VCaP (cell line): ENCODE data around the gene JMJD7.

Experiments
- H3K27ac ChIP-seq: fragments of 450-650 bp; 2 replicates; pipeline ENCODE4 v1.5.1; 2017
- TF ChIP-seq, protein P1 (sequence below): fragments of 450-650 bp; conservative IDR thresholded peaks from 2 replicates; pipeline ENCODE4 v1.5.1; 2017; ENCODE audit warnings: mild to moderate bottlenecking, moderate library complexity

The JMJD7 gene

DNA sequence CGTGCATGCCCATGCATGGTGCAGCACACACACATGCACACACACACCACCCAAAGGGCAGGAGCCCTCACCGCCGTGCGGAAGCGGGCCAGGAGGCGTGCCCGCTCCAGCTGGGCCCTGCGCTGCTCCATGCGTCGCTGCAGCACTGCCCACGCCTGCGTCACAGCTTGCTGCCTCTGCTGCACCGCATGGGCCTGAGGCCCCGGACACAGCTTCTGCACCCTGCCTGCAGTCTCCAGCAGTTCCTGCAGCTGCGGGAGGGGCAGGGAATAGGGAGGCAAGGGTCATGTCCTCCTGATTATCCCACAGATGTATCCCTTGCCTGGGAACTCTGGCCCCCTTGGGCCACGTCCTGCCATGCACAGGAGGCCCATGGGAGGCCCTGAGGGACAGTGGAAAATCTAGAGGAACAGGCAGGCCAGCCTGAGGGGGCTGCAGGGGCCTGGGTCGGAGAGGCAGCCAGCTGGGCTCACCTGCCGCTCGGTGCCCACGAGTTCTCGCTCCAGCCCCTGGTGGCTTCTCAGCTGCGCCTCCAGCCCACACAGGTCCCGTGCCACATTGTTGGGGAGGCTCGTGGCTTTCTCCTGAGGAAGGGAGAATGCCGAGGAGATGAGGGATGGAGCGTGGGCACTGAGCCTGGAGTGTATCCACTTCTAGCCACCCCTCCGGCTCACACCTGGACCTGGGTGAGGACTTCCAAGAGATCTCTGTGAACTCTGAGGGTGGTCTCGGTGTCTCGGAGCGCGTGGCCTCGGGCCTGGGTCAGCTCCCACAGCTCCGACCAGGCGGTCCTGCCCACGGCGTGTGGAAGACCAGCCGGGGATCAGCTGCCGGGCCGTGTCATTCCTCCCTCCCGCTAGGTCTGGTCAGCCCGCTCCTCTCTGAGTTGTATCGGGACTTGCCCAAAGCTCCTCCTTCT is 42.1 kb downstream of the JMJD7 start:
- H3K27ac ChIP-seq, result no peak overlapping the region
- TF ChIP-seq, protein P1, sequence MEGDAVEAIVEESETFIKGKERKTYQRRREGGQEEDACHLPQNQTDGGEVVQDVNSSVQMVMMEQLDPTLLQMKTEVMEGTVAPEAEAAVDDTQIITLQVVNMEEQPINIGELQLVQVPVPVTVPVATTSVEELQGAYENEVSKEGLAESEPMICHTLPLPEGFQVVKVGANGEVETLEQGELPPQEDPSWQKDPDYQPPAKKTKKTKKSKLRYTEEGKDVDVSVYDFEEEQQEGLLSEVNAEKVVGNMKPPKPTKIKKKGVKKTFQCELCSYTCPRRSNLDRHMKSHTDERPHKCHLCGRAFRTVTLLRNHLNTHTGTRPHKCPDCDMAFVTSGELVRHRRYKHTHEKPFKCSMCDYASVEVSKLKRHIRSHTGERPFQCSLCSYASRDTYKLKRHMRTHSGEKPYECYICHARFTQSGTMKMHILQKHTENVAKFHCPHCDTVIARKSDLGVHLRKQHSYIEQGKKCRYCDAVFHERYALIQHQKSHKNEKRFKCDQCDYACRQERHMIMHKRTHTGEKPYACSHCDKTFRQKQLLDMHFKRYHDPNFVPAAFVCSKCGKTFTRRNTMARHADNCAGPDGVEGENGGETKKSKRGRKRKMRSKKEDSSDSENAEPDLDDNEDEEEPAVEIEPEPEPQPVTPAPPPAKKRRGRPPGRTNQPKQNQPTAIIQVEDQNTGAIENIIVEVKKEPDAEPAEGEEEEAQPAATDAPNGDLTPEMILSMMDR, result no peak

DNA sequence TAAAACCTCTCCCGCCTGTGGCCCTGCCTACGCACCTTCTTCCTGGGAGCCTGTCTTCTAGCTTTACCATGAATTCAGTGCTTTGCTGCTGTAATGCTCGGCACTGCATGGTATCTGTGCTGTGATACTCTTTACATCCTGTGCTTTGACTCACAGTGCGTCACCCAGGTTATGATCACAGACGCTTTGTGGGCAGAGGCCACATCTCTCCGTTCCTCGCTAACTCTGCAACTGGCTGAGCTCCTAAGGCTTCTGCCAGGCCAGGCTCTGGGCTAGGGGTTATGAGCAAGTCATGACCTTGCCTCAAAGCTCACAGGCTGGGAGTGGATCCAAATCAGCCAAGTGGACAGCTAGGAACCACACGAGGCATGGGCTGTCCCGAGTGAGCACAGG is 42.8 kb downstream of the JMJD7 start:
- no peak overlapping the region for H3K27ac ChIP-seq
- TF ChIP-seq, protein P1, result no peak

- H3K27ac ChIP-seq, result no peak overlapping the region
- TF ChIP-seq, protein P1, result no peak
Observed at GRCh38 chr15:41871175-41871905, 43.4 kb downstream of the JMJD7 start.

DNA sequence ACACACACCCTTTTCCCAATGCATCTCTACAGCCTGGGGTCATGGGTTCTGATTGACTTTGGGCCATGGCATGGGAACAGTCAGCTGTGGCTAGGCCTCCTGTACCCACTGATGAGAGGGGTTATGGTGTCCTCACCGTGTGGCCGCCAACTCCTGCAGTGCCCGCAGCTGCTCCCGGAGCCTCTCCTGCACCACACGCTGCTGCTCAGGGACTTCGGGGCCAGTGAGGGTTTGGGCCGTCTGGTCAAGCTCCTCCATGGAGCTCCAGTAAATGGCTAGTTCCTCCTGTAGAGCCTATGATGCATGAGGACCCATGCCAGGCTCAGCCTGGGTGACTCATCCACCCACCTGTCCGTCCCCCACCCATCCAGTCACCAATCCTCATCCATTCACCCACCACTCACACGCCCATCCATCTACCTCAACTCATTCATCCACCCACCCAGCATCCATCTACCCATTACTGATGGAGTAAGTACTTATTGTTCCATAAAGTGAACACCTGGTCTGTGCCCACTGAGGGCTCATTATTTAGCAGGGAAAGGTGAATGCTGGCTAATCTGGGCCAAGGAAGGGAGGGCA is 44.4 kb downstream of the JMJD7 start:
- no peak overlapping the region for H3K27ac ChIP-seq
- TF ChIP-seq, protein P1, result no peak

GRCh38 chr15:41873711-41874110 is 45.8 kb downstream of the JMJD7 start:
- no peak overlapping the region for H3K27ac ChIP-seq
- TF ChIP-seq, protein P1, result no peak

DNA sequence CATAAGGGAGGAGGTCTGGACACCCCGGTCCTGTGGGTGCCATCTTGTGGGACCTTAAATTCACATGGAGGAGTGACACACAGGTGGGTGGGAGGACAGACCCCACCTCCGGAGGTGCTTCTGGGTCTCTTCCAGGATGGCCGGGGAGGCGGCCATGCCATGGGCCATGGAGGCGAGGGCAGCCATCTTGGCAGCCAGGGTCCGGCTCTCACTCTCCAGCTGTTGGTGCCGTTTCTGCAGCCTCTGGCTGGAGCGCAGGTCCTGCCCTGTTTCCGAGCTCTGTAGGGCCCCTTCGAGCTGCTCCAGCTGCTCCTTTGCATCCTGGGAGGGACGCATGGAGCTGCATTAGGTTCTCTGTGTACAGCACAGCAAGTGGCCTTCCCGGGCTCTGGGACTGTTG is 46.8 kb downstream of the JMJD7 start:
- H3K27ac ChIP-seq, result no peak overlapping the region
- TF ChIP-seq, protein P1, result no peak

DNA sequence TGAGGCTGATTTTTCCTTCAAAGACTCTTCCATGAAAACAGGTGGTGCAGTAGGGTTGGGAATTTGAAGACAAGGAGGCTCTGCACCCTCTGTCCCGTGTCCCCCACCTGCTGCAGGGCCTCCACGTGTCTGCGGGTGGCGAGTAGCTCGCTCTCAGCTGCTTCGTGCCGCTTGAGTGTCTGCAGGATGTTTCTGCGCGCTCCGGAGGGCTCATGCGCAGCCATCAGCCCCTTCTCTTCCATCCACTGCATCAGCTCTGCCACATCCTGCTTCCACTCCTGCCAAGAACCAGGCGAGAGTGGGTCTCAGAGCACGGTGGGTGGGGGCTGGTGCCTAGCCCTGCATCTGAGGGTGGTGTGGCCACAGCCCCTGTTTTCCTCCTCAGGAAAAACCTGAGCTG is 48.1 kb downstream of the JMJD7 start:
- TF ChIP-seq, protein P1, result no peak

More for the DNA sequence above, 48.1 kb downstream of the JMJD7 start:
- H3K27ac ChIP-seq, result peak overlapping the region; percentile 72; the same call in 1 of the 2 replicates
